NB4 (cell line): ENCODE results near the gene FAM107B.

Experiments
- DNase-seq: peaks from one replicate; pipeline ENCODE4 v3.0.0; 2010; ENCODE audit warnings: low read depth
- H3K4me3 ChIP-seq: one replicate; pipeline ENCODE4 v1.5.1; 2011; ENCODE audit warnings: mild to moderate bottlenecking, low read depth, low read length, moderate library complexity
- MYC ChIP-seq: IDR thresholded peaks from 2 replicates; pipeline ENCODE4 v1.6.1; 2011; ENCODE audit warnings: low read depth, low read length
- POLR2A ChIP-seq: IDR thresholded peaks from 2 replicates; pipeline ENCODE4 v1.6.1; 2011; ENCODE audit warnings: mild to moderate bottlenecking; ENCODE audit not compliant: insufficient read length; ENCODE audit errors: extremely low read depth
- TF ChIP-seq, protein P1 (sequence below): IDR thresholded peaks from 2 replicates; pipeline ENCODE4 v1.6.1; 2011; ENCODE audit warnings: low read depth, low read length
- TF ChIP-seq, protein P2 (sequence below): IDR thresholded peaks from one replicate; pipeline ENCODE4 v1.5.1; 2012; ENCODE audit warnings: low read depth, low read length

The FAM107B gene

DNA sequence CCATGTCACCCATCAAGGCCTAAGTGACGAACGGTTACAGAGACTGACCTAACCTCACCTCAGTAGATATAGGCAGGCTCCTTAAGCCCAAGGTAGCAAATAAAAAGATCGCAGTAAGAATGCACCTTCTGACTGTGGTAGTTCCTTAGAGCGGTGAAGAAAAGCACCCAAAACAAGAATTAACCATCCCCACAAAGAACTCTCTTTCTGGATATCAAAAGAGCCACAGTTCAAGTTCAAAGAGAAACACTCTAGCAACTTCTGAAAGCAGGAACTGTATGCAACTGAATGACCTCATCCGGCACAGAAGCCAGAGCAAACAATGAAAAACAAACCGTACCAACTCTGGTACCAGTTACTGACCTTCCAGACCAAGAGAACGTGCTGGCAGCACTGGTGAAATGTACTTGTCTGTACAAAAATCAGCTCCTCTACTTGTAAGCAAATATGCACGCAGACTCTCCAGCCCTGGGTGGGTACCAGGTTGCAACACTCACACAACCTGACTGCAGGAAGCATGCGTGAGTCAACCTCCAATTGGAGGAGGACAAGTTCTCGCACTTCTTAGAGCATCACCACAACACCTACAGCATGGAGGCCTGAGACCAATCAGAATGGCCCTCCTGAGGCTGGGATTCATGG is 202.7 kb downstream of the FAM107B start:
- TF ChIP-seq, protein P1, sequence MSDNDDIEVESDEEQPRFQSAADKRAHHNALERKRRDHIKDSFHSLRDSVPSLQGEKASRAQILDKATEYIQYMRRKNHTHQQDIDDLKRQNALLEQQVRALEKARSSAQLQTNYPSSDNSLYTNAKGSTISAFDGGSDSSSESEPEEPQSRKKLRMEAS, result no peak
- no peak for TF ChIP-seq POLR2A
- TF ChIP-seq, protein P2, sequence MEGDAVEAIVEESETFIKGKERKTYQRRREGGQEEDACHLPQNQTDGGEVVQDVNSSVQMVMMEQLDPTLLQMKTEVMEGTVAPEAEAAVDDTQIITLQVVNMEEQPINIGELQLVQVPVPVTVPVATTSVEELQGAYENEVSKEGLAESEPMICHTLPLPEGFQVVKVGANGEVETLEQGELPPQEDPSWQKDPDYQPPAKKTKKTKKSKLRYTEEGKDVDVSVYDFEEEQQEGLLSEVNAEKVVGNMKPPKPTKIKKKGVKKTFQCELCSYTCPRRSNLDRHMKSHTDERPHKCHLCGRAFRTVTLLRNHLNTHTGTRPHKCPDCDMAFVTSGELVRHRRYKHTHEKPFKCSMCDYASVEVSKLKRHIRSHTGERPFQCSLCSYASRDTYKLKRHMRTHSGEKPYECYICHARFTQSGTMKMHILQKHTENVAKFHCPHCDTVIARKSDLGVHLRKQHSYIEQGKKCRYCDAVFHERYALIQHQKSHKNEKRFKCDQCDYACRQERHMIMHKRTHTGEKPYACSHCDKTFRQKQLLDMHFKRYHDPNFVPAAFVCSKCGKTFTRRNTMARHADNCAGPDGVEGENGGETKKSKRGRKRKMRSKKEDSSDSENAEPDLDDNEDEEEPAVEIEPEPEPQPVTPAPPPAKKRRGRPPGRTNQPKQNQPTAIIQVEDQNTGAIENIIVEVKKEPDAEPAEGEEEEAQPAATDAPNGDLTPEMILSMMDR, result no peak
- no peak for TF ChIP-seq MYC
- no peak overlapping the region for H3K4me3 ChIP-seq
- DNase-seq, result no peak

DNA sequence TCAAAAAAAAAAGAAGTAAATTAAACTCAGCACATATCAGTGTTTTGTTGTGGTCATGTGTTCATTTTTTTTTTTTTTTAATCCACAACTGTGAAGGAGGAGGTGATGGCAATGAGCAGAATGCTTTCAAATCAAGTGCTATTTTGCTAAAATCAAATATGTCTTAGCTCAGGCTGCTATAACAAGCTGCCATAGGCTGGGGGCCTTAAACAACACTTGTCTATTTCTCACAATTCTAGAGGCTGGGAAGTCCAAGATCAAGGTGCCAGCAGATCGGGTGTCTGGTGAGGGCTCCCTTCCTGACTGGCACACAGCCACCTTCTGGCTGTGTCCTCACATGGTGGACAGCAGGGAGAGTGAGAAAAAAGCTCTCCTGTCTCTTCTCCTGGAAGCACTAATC is 203.9 kb downstream of the FAM107B start:
- DNase-seq, result no peak
- no peak overlapping the region for H3K4me3 ChIP-seq
- TF ChIP-seq, protein P1, result no peak
- TF ChIP-seq MYC, result no peak
- TF ChIP-seq, protein P2, result no peak

GRCh38 chr10:14569274-14570060 is 205.2 kb downstream of the FAM107B start:
- TF ChIP-seq POLR2A (no peak), MYC (no peak)
- TF ChIP-seq, protein P1, result no peak
- TF ChIP-seq, protein P2, result no peak
- DNase-seq, result no peak

GRCh38 chr10:14567421-14567820 is 207.3 kb downstream of the FAM107B start:
- H3K4me3 ChIP-seq, result no peak overlapping the region
- TF ChIP-seq MYC, result no peak
- TF ChIP-seq, protein P2, result no peak
- TF ChIP-seq POLR2A, result no peak
- TF ChIP-seq, protein P1, result no peak
- DNase-seq, result no peak

More at GRCh38 chr10:14569274-14570060, 205.2 kb downstream of the FAM107B start:
- no peak overlapping the region for H3K4me3 ChIP-seq

GRCh38 chr10:14566498-14566897 is 208.2 kb downstream of the FAM107B start:
- no peak for DNase-seq
- TF ChIP-seq MYC, result no peak
- TF ChIP-seq, protein P2, result no peak
- TF ChIP-seq POLR2A, result no peak
- TF ChIP-seq, protein P1, result no peak
- no peak overlapping the region for H3K4me3 ChIP-seq
